Cardiac muscle cell (in vitro differentiated cells and primary cell): Measurements from ENCODE around the gene KLHDC4. TPM values are rescaled to one million over a fixed set of nuclear protein-coding genes. Genes with fewer than 3 reads are reported as not detected.

Source experiments
- DNase-seq, 2 donors: peaks; one replicate each; pipeline versions ENCODE4 v3.0.0 to v3.0.0-alpha.2; 2010 to 2017; ENCODE audit warnings: low read depth in 1 of 2, low spot score in 1 of 2
- H3K27ac ChIP-seq: fragments of 200-600 bp; sonication (generic); 2 replicates; pipeline ENCODE4 v1.5.1; 2016
- H3K27me3 ChIP-seq: fragments of 200-600 bp; sonication (generic); 2 replicates; pipeline ENCODE4 v1.6.0; 2016; ENCODE audit warnings: control low read depth
- H3K36me3 ChIP-seq: fragments of 200-600 bp; sonication (generic); 2 replicates; pipeline ENCODE4 v1.5.1; 2016; ENCODE audit warnings: control low read depth
- H3K4me1 ChIP-seq: fragments of 200-600 bp; sonication (generic); 2 replicates; pipeline ENCODE4 v1.8.1; 2017; ENCODE audit warnings: low read depth, mild to moderate bottlenecking, mixed run types
- H3K4me3 ChIP-seq: fragments of 200-600 bp; sonication (generic); 2 replicates; pipeline ENCODE4 v1.5.1; 2016; ENCODE audit warnings: mild to moderate bottlenecking
- H3K9me3 ChIP-seq: fragments of 200-600 bp; sonication (generic); 2 replicates; pipeline ENCODE4 v1.5.1; 2017; ENCODE audit warnings: low read depth, mild to moderate bottlenecking, control low read depth
- polyA plus RNA-seq: library from polyadenylated mRNA; unstranded; fragments of >200 nt; fragmentation: Nextera tagmentation; extraction: Ambion mirVana; gene quantifications from 2 replicates; pipeline ENCODE4 v1.2.1, GENCODE V29; 2016
- total RNA-seq: library from RNA; depleted of rRNA; stranded (reverse); fragments of >200 nt; gene quantifications from 2 replicates; pipeline ENCODE4 v1.2.3, GENCODE V29; 2016
- TF ChIP-seq, protein P1 (sequence below): IDR thresholded peaks from 2 replicates; pipeline ENCODE4 v1.5.1; 2012; ENCODE audit warnings: low read depth, mild to moderate bottlenecking, low read length

Gene KLHDC4
- total and polyA plus RNA-seq, 2 experiments from 2014 or later: 13.7 to 18.0 TPM

DNA sequence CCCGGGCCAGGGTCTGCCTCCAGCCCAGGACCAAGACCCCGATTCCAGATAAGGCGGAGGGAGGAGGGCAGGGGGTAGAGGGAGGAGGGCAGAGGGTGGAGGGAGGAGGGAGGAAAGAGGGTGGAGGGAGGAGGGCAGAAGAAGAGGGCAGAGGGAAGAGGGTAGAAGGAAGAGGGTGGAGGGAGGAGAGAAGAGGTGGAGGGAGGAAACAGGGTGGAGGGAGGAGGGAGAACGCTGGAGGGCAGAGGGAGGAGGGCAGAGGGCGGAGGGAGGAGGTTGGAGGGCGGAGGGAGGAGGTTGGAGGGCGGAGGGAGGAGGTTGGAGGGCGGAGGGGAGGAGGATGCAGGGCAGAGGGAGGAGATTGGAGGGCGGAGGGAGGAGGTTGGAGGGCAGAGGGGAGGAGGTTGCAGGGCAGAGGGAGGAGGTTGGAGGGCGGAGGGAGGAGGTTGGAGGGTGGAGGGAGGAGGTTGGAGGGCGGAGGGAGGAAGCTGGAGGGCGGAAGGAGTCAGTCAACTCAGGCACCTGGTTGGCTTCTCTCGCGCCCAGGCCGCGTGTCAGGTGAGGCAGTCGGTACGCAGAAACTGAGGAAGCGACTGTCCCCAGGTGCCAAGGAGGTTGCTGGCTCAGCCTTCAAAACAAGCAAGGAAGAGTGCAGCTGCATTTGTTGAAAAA lies 65.2 kb downstream of the KLHDC4 start:
- Histone ChIP-seq H3K4me1 (peaks cover 3% of the 10 kb centered on the region), H3K4me3 (no peak overlapping the region), H3K9me3 (no peaks in the 10 kb centered on the region), H3K36me3 (peaks cover 12% of the 10 kb centered on the region), H3K27me3 (no peaks in the 10 kb centered on the region), H3K27ac (no peak overlapping the region)
- no peak for DNase-seq
- TF ChIP-seq, protein P1, sequence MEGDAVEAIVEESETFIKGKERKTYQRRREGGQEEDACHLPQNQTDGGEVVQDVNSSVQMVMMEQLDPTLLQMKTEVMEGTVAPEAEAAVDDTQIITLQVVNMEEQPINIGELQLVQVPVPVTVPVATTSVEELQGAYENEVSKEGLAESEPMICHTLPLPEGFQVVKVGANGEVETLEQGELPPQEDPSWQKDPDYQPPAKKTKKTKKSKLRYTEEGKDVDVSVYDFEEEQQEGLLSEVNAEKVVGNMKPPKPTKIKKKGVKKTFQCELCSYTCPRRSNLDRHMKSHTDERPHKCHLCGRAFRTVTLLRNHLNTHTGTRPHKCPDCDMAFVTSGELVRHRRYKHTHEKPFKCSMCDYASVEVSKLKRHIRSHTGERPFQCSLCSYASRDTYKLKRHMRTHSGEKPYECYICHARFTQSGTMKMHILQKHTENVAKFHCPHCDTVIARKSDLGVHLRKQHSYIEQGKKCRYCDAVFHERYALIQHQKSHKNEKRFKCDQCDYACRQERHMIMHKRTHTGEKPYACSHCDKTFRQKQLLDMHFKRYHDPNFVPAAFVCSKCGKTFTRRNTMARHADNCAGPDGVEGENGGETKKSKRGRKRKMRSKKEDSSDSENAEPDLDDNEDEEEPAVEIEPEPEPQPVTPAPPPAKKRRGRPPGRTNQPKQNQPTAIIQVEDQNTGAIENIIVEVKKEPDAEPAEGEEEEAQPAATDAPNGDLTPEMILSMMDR: no peak

DNA sequence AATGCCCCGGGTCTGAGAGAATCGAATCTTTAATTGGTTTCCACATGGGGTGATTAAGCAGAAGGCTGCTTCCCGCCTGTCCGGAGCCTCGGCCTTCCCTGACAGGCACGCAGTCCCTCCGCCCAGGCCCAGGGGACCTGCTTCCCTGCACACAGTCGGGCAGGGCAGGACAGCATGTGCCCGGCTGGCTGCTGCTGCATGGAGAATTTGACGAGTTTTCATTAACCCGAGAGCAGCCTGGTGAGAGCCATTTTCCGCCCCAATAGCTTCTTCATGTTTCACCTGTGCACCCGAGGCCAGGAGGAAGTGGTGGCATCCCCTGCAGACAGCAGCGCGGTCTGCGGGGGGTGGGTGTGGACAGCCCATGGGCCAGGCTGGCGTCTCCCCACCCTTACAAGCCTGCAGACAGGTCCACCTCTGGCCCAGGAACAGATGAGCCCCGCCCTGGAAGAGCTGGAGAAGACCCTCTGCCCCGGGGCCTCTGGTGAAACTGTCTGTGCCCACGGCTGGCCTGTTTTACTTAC lies 67.0 kb downstream of the KLHDC4 start:
- Histone ChIP-seq H3K27me3 (no peaks in the 10 kb centered on the region), H3K9me3 (no peaks in the 10 kb centered on the region), H3K27ac (no peak overlapping the region), H3K36me3 (peaks cover 16% of the 10 kb centered on the region), H3K4me3 (no peak overlapping the region), H3K4me1 (no peaks in the 10 kb centered on the region)
- TF ChIP-seq, protein P1: no peak
- no peak for DNase-seq

DNA sequence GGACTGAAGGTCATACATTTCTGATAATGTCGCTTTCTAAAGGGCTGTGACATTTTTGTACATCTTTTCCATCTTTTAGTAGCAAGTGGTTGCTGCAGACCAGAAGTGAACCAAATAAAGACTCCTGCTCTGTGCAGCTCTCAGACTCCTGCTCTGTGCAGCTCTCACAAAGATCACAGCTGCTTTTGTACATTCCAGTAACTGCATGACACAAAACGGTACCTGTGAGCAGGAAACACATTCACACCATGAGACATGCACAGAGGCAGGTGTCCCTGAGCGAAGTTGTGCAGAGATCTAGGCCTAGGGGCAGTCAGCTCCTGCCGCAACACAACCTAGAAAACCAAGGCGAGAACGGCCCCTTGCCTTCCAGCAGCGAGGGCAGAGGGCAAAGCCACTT lies 67.5 kb downstream of the KLHDC4 start:
- Histone ChIP-seq H3K27ac (no peak overlapping the region), H3K4me3 (no peak overlapping the region), H3K27me3 (no peaks in the 10 kb centered on the region), H3K9me3 (no peaks in the 10 kb centered on the region), H3K4me1 (no peaks in the 10 kb centered on the region), H3K36me3 (peaks cover 16% of the 10 kb centered on the region)
- TF ChIP-seq, protein P1: no peak
- no peak for DNase-seq

DNA sequence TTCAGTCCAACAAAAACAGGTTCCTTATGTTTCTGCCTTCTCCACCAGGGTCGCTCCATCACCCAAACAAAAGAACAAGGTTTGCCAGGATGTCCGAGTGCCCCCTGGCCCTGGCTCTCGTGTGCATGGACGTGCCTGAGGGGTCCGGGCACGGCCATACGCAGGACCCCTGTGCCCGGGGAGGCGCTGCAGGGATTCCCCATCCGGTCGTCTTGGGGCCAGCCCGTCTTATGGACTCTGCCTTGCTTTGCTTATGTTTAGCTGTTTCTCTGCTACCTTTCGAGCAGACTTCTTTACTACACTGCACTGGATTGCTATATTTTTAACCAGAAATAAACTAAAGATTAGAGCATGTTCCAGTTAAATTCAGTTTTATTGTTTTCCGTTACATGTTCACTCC lies 68.0 kb downstream of the KLHDC4 start:
- DNase-seq: no peak
- H3K27ac ChIP-seq: no peak overlapping the region
- no peak overlapping the region for H3K4me3 ChIP-seq
- peaks cover 16% of the 10 kb centered on the region for H3K36me3 ChIP-seq
- no peaks in the 10 kb centered on the region for H3K4me1 ChIP-seq
- no peaks in the 10 kb centered on the region for H3K27me3 ChIP-seq
- TF ChIP-seq, protein P1: no peak
- H3K9me3 ChIP-seq: no peaks in the 10 kb centered on the region

DNA sequence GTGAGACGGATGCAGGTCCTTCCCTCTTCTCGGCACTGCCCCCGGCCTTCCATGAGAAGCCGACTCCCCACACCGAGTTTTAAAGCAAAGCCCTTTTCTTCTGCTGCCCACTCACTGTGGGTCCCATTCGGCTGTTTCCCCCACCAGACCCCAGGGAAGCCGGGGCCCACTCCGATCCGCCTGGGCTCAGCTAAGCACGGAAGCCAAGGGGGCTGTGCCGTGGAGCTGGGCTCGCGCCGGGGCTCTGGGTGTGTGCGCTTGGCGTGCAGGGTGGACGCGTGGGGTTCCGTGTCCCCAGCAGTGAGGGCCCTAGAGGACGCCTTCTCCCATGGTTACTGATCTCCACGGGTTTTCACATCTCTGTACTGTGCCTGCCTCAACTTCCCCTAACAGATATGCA lies 68.5 kb downstream of the KLHDC4 start:
- no peak for DNase-seq
- Histone ChIP-seq H3K27ac (no peak overlapping the region), H3K9me3 (no peaks in the 10 kb centered on the region), H3K27me3 (no peaks in the 10 kb centered on the region), H3K4me1 (no peaks in the 10 kb centered on the region), H3K36me3 (peaks cover 16% of the 10 kb centered on the region), H3K4me3 (no peak overlapping the region)
- TF ChIP-seq, protein P1: no peak
